Immature natural killer cell (primary cell): ENCODE results near the gene FAM120A. TPM values are rescaled to one million over a fixed set of nuclear protein-coding genes. Genes with fewer than 3 reads are reported as not detected.

Experiments
- DNase-seq, 3 donors: peaks; one replicate each; pipeline ENCODE4 v3.0.0; 2022; ENCODE audit warnings: mixed read lengths in 1 of 3
- H3K27ac Mint-ChIP-seq, 6 donors: one replicate each; pipeline ENCODE4 v1.8.0; 2020; ENCODE audit warnings: mixed read lengths in 6 of 6, mild to moderate bottlenecking in 5 of 6, inconsistent platforms in 4 of 6, moderate library complexity in 3 of 6
- H3K27me3 Mint-ChIP-seq, 3 donors: one replicate each; pipeline ENCODE4 v1.8.0; 2020 to 2021; ENCODE audit warnings: low read depth in 3 of 3, mild to moderate bottlenecking in 3 of 3, mixed read lengths in 3 of 3, moderate library complexity in 3 of 3, inconsistent platforms in 1 of 3
- H3K36me3 Mint-ChIP-seq, 3 donors: one replicate each; pipeline ENCODE4 v1.8.0; 2020; ENCODE audit warnings: mixed read lengths in 3 of 3, inconsistent platforms in 2 of 3, mild to moderate bottlenecking in 2 of 3
- H3K4me1 Mint-ChIP-seq, 2 donors: one replicate each; pipeline ENCODE4 v1.8.0; 2020; ENCODE audit warnings: inconsistent platforms in 2 of 2, mild to moderate bottlenecking in 2 of 2, mixed read lengths in 2 of 2, moderate library complexity in 1 of 2
- H3K4me3 Mint-ChIP-seq, 5 donors: one replicate each; pipeline ENCODE4 v1.8.0; 2020; ENCODE audit warnings: mild to moderate bottlenecking in 5 of 5, mixed read lengths in 5 of 5, inconsistent platforms in 3 of 5, moderate library complexity in 3 of 5
- H3K9me3 Mint-ChIP-seq, 6 donors: one replicate each; pipeline ENCODE4 v1.8.0; 2020; ENCODE audit warnings: mild to moderate bottlenecking in 6 of 6, mixed read lengths in 6 of 6, inconsistent platforms in 4 of 6, moderate library complexity in 3 of 6
- polyA plus RNA-seq, 3 donors: library from polyadenylated mRNA; unstranded; fragments of 300-500 nt; fragmentation: Illumina TruSeq; gene quantifications; one replicate each; pipeline ENCODE4 v1.2.3, GENCODE V29; 2021

The FAM120A gene
- polyA plus RNA-seq, 3 donors from 2014 or later: 6.2 to 16.0 (median 6.9) TPM

DNA sequence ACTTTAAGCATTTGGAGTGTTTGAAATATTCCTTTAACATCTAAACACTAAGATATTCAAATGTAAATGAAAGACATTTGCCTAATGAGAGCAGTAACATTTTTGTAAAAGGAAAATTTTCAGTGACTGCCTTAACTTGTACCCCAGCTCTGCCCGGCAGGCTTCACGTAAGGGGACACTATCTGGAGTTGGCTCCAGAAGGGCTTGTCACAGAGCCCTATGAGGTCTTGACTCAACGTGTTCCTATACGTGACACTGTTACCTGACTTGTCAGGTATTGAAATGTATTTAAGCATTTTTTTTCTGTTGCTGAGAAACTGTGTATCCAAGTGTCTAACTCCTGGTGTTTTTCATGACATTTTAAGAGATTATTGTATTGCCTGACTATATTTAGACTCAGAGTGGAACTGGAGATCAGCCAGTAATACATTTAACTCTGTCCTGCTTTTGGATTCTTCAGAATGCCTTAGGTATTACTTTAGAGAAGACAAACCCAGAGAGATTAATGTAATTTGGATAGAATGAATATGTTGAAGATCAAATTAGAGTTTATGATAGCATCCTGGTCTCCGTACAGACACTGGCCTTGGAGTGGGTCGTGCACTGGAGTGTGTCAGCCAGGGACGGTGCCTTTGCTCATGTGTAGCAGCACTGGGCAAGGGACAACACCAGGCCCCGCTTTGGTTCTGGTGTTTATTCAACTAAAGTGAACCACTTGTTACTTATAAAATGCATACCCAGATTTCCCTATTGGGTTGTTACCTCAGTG is 90.3 kb downstream of the FAM120A start:
- Mint-ChIP-seq H3K36me3 (peaks cover 0 to 22% (median 2%) of the 10 kb centered on the region in 3 donors), H3K27ac (no peak overlapping the region), H3K4me1 (peaks cover 0 to 4% of the 10 kb centered on the region in 2 donors), H3K27me3 (peaks cover 0 to 3% (median 2%) of the 10 kb centered on the region in 3 donors), H3K9me3 (no peaks in the 10 kb centered on the region), H3K4me3 (no peak overlapping the region)
- no peak for DNase-seq

DNA sequence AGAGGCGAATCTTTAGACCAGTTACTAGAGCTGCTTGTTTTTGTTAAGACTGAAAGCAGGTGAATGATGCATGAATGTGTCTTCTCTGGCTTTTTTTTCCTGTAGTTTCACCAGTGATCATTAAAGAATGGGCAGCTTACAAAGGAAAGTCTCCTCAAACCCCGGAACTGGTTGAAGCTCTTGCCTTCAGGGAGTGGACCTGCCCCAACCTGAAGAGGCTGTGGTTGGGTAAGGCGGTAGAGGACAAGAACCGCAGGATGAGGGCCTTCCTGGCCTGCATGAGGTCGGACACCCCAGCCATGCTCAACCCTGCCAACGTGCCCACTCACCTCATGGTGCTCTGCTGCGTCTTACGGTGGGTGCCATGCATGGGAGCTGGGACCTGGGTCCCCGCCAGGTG is 91.6 kb downstream of the FAM120A start:
- Mint-ChIP-seq H3K36me3 (peaks cover 0 to 28% (median 8%) of the 10 kb centered on the region in 3 donors), H3K27ac (no peak overlapping the region), H3K27me3 (peaks cover 0 to 3% (median 2%) of the 10 kb centered on the region in 3 donors), H3K4me1 (peaks cover 0 to 4% of the 10 kb centered on the region in 2 donors), H3K9me3 (no peaks in the 10 kb centered on the region), H3K4me3 (no peak overlapping the region)
- DNase-seq: no peak

DNA sequence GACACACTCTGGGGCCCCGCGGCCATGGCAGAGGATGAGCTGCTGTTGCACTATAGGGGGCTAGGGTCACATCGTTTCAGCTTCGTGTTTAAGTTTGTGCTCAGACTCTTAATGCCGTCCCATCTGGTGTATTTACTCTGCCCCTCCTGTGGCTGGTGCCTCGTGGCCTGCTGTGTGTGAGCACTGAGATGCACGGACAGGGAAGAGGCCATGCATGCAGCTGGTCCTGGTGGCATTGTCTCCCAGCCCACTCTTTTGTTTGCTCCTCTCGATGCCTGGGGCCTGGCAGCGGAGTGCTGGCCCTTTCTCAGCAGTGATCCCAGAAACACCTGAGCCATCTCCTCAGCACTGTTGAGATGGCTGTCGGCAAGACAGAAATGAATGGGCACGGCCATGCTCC is 94.9 kb downstream of the FAM120A start:
- no peak overlapping the region for H3K4me3 Mint-ChIP-seq
- no peaks in the 10 kb centered on the region for H3K4me1 Mint-ChIP-seq
- no peak for DNase-seq
- H3K36me3 Mint-ChIP-seq: peaks cover 3 to 24% (median 17%) of the 10 kb centered on the region in 3 donors
- peaks cover 0 to 4% (median 2%) of the 10 kb centered on the region in 3 donors for H3K27me3 Mint-ChIP-seq
- H3K27ac Mint-ChIP-seq: no peak overlapping the region
- H3K9me3 Mint-ChIP-seq: no peaks in the 10 kb centered on the region

DNA sequence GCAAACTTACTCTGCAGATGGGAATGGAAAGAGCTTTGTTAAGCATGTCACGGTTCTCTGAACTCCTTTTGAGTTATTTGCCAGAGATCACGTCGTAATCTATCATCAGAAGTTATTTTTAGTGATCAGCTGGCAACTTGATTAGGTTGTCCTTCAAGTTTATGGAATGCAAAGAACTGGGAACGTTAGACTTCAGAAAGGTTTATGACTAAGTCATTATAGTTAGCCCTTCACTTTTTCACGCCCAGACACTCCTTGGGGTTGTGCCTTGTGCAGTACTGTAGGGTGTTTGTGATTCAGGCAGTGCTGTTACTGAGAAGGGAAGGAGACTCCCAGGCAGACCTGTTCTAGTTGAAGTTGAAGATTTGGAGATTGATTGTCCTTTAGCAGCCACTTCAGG is 98.1 kb downstream of the FAM120A start:
- peak overlapping the region in 2 of 6 donors; percentile 7 to 17 for H3K27ac Mint-ChIP-seq
- H3K4me3 Mint-ChIP-seq: no peak overlapping the region
- peaks cover 3 to 38% (median 20%) of the 10 kb centered on the region in 3 donors for H3K36me3 Mint-ChIP-seq
- H3K9me3 Mint-ChIP-seq: no peaks in the 10 kb centered on the region
- H3K4me1 Mint-ChIP-seq: no peaks in the 10 kb centered on the region
- peaks cover 0 to 4% (median 0%) of the 10 kb centered on the region in 3 donors for H3K27me3 Mint-ChIP-seq
- DNase-seq: no peak

DNA sequence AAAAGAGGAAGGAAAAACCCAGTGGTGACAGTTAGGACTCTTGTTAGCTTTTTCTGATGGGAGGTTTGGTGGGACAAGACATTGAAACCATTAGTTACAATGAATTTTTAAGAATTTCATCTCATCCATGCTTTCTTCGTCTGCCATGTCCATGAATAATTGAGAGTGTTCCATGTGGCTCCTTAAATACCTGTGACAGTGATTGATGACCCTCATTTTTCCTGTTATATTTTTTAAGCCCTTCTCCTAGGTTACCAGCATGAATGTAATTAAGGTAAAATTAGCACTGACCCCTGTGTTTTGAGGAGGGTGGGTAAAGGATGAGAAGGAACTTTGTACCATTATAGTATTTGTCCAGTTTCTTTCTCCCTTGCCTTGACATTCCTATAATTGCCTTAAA is 101.4 kb downstream of the FAM120A start:
- no peak overlapping the region for H3K4me3 Mint-ChIP-seq
- H3K9me3 Mint-ChIP-seq: no peaks in the 10 kb centered on the region
- no peaks in the 10 kb centered on the region for H3K4me1 Mint-ChIP-seq
- H3K27ac Mint-ChIP-seq: no peak overlapping the region
- peaks cover 14 to 43% (median 28%) of the 10 kb centered on the region in 3 donors for H3K36me3 Mint-ChIP-seq
- H3K27me3 Mint-ChIP-seq: peaks cover 0 to 4% (median 1%) of the 10 kb centered on the region in 3 donors
- no peak for DNase-seq

DNA sequence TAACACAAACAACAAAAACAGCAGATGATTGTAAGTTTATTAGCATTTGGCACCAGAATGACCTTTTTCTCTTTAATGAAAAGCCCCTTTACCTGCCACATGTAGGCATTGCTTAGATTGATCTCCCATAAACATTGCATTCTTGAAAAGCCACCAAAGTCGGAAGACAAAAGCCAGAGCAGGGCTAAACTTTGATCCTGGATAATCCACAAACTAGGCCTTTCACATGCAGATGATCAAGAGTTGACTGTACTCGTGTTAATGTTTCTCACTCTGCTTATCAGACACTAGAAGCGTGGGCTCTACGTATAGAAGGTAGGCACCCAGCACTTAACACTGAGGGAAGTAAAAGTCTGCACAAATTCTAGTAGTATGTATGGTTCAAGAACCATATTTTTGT is 103.9 kb downstream of the FAM120A start:
- Mint-ChIP-seq H3K4me1 (no peaks in the 10 kb centered on the region), H3K27me3 (peaks cover 0 to 4% (median 3%) of the 10 kb centered on the region in 3 donors), H3K9me3 (no peaks in the 10 kb centered on the region), H3K4me3 (no peak overlapping the region), H3K36me3 (peaks cover 23 to 57% (median 32%) of the 10 kb centered on the region in 3 donors), H3K27ac (peak overlapping the region in 2 of 6 donors; percentile 0 to 56)
- DNase-seq: no peak

DNA sequence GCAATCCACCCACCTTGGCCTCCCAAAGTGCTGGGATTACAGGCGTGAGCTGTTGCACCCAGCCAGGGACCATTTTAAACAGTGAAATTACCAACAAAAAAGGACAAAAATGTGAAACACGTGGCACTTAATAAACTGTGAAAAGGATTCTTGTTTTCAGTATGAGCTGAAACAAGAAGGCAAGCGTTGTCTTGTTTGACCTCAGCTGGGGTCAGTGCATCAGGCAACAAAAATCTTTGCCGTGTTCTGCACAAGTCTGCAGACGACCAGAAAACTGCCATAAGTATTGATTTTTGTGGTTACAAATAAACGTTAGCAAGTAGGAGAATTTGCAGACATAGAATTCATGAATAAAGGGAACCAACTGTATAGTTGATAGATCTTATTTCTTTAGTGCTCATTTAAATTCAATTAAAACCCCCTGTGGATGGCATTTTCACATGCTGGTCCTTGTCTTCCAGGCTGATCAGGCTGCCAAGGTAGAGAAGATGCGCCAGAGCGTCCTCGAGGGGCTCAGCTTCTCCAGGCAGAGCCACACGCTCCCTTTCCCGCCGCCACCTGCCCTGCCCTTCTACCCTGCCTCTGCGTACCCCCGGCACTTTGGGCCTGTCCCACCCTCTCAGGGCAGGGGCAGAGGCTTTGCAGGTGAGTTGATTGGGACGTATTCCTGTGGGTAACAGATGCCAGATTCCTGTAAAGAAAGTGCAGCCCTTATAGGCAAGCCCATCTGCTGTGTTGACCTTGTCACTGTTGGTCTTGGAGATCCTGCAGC is 106.1 kb downstream of the FAM120A start:
- H3K4me3 Mint-ChIP-seq: no peak overlapping the region
- DNase-seq: no peak
- H3K27ac Mint-ChIP-seq: no peak overlapping the region
- H3K4me1 Mint-ChIP-seq: no peaks in the 10 kb centered on the region
- H3K27me3 Mint-ChIP-seq: peaks cover 0 to 4% (median 1%) of the 10 kb centered on the region in 3 donors
- H3K9me3 Mint-ChIP-seq: no peaks in the 10 kb centered on the region
- peaks cover 23 to 49% (median 32%) of the 10 kb centered on the region in 3 donors for H3K36me3 Mint-ChIP-seq

DNA sequence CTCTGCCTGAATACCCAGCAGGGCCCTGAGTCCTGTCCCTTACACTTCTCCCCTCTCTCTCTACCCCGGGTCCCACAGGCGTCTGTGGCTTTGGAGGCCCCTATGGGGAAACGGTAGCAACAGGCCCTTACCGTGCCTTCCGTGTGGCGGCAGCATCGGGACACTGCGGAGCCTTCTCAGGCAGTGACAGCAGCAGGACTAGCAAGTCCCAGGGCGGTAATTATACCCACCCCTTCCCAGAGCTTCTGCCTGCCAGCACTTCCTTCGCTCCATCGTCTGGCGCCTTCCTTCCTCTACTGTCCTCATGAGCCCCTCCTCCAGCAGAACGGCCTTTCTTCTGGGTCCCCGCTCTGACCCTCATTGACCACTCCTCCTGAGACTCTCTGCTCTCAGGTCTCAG is 107.0 kb downstream of the FAM120A start:
- peaks cover under 1 to 4% (median 1%) of the 10 kb centered on the region in 3 donors for H3K27me3 Mint-ChIP-seq
- H3K36me3 Mint-ChIP-seq: peaks cover 23 to 51% (median 35%) of the 10 kb centered on the region in 3 donors
- no peaks in the 10 kb centered on the region for H3K9me3 Mint-ChIP-seq
- DNase-seq: no peak
- H3K4me1 Mint-ChIP-seq: no peaks in the 10 kb centered on the region
- no peak overlapping the region for H3K4me3 Mint-ChIP-seq
- H3K27ac Mint-ChIP-seq: peak overlapping the region in 1 of 6 donors; percentile 24

DNA sequence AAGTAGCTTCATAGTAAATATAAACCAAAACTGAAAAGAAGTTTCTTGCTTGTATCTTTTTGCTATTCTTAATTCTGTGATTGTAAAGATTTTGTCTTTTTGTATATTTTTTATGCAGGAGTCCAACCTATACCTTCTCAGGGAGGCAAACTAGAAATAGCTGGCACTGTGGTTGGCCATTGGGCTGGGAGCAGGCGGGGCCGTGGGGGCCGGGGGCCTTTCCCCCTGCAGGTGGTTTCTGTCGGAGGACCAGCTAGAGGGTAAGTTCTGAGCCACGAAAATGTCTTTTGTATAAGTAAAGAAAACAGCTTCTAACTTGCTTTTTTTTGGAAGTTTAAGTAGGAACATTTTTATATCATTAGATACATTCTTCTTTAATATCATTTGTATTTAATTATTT is 109.5 kb downstream of the FAM120A start:
- no peak overlapping the region for H3K4me3 Mint-ChIP-seq
- H3K36me3 Mint-ChIP-seq: peaks cover 22 to 49% (median 31%) of the 10 kb centered on the region in 3 donors
- H3K27me3 Mint-ChIP-seq: peaks cover 0 to 5% (median 4%) of the 10 kb centered on the region in 3 donors

DNA sequence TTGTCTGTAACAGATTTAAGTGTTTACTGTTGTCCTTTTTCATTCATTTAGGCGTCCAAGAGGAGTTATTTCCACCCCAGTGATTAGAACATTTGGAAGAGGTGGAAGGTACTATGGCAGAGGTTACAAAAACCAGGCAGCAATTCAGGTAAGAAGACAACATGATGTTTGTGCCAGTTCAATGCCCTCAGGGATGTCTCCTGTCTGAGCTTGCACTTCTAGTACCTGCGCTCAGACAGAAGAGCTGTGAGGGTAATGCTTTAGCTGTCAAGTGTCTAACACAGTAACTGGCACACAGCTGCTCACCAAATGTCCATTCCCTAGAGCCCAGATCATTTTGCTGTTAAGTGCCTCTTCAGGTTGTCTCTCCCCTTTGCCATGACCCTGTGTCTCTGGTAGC is 110.7 kb downstream of the FAM120A start:
- Mint-ChIP-seq H3K9me3 (no peaks in the 10 kb centered on the region), H3K27me3 (peaks cover 2 to 11% (median 7%) of the 10 kb centered on the region in 3 donors)

More for the DNA sequence above, 109.5 kb downstream of the FAM120A start:
- Mint-ChIP-seq H3K9me3 (no peaks in the 10 kb centered on the region), H3K27ac (peak overlapping the region in 1 of 6 donors; percentile 28), H3K4me1 (peaks cover 0 to 3% of the 10 kb centered on the region in 2 donors)
- DNase-seq: no peak

DNA sequence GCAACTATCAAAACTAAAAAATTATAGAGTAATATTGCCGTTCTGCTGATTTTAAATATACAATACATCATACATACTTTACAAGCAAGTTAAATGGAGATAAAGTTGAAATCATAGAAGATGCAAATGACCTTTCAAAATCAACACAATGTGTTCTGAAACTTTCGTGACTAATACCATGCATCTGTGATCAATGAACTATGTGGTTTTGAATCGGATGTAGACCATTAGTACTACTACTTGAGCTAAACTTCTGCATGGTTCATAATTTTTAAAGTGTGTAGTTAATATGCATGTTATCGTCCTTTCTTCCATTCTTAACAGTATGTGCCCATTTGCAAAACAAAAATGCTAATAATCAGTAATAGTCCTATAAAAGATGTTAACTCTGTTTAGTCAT is 113.6 kb downstream of the FAM120A start:
- peaks cover 2 to 11% (median 7%) of the 10 kb centered on the region in 3 donors for H3K27me3 Mint-ChIP-seq
- peaks cover 14 to 20% of the 10 kb centered on the region in 2 donors for H3K4me1 Mint-ChIP-seq
- H3K36me3 Mint-ChIP-seq: peaks cover 3 to 24% (median 15%) of the 10 kb centered on the region in 3 donors
- H3K27ac Mint-ChIP-seq: peak overlapping the region in 1 of 6 donors; percentile 25
- no peaks in the 10 kb centered on the region for H3K9me3 Mint-ChIP-seq
- DNase-seq: no peak
- H3K4me3 Mint-ChIP-seq: no peak overlapping the region

More for the DNA sequence above, 110.7 kb downstream of the FAM120A start:
- Mint-ChIP-seq H3K36me3 (peaks cover 15 to 42% (median 24%) of the 10 kb centered on the region in 3 donors), H3K27ac (no peak overlapping the region), H3K4me3 (no peak overlapping the region), H3K4me1 (peaks cover 7 to 11% of the 10 kb centered on the region in 2 donors)
- DNase-seq: no peak

DNA sequence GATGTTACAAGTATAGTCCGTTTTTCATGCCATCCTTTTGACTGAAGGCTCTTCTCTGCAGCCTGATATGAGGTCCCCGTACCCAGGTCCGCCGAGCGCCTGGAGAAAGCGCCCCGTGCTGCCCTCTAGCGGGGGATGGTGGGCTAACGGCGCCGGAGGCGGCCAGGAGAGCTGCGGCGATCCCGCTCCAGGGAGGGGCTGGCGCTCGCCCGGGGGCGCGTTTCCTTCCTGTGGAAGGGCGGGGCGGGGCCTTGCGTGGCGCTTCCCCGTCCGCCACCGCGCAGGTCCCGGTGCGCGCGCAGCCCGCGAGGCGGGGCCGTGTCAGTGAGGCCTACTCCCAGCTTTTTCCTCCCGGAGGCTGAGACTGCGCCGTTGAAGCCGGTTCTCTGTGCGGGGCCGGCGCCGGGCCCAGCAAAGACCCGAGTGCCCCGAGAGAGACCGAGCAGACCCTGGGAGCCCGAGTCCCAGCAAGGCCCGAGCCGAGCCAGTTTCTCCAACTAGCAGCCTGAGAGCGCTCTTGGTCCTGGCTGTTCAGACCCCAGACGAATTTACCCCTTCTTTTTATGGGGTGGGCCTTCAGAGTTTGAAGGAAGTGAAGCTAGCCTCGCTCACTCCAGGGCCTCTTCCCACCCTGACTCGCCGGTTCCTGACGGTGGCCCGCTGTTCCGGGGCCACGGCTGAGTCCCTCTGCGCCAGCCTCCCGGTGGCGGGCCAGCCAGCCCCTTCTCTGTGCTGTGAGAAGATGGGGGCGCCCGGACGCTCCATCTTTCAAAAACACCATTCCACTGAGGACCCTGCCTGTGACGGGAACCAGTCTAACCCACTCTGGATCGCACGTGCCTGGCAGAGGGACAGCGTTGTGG is 115.2 kb downstream of the FAM120A start:
- Mint-ChIP-seq H3K9me3 (peaks cover 0 to 1% (median 0%) of the 10 kb centered on the region in 6 donors), H3K4me3 (peak overlapping the region; percentile 79 to 86 (median 83)), H3K27ac (peak overlapping the region; percentile 88 to 93 (median 90)), H3K27me3 (peaks cover 2 to 11% (median 7%) of the 10 kb centered on the region in 3 donors), H3K36me3 (peaks cover 8 to 25% (median 15%) of the 10 kb centered on the region in 3 donors), H3K4me1 (peaks cover 14 to 20% of the 10 kb centered on the region in 2 donors)
- DNase-seq: peak; percentile 98 to 99 (median 99)
